Hepatocyte (in vitro differentiated cells): ENCODE results near the gene SIRPB1. TPM values are rescaled to one million over a fixed set of nuclear protein-coding genes. Genes with fewer than 3 reads are reported as not detected.
A peak's percentile ranks its signal among the peaks of the same experiment; 100 is the strongest.

ENCODE experiments used
- DNase-seq: peaks from one replicate; pipeline ENCODE4 v3.0.0-alpha.2; 2016; ENCODE audit warnings: low spot score
- H2AFZ ChIP-seq: fragments of 200-600 bp; sonication (generic); 2 replicates; pipeline ENCODE4 v1.6.0; 2016; ENCODE audit warnings: antibody characterized with exemption, mild to moderate bottlenecking
- H3K27ac ChIP-seq: fragments of 200-600 bp; sonication (generic); 2 replicates; pipeline ENCODE4 v1.5.1; 2016; ENCODE audit warnings: mild to moderate bottlenecking
- H3K27me3 ChIP-seq: fragments of 200-600 bp; sonication (generic); 2 replicates; pipeline ENCODE4 v1.6.1; 2016
- H3K36me3 ChIP-seq: fragments of 200-600 bp; sonication (generic); replicated peaks from 2 replicates; pipeline ENCODE4 v1.5.1; 2016; ENCODE audit warnings: low read depth; ENCODE audit not compliant: insufficient read depth
- H3K4me1 ChIP-seq: fragments of 200-600 bp; sonication (generic); 2 replicates; pipeline ENCODE4 v1.5.1; 2016; ENCODE audit warnings: mild to moderate bottlenecking, moderate library complexity; ENCODE audit not compliant: insufficient read depth
- H3K4me2 ChIP-seq: fragments of 200-600 bp; sonication (generic); 2 replicates; pipeline ENCODE4 v1.6.0; 2016
- H3K4me3 ChIP-seq: fragments of 200-600 bp; sonication (generic); 2 replicates; pipeline ENCODE4 v1.5.1; 2016; ENCODE audit warnings: mild to moderate bottlenecking
- H3K79me2 ChIP-seq: fragments of 200-600 bp; sonication (generic); 2 replicates; pipeline ENCODE4 v1.6.0; 2017; ENCODE audit warnings: mild to moderate bottlenecking
- H3K9me2 ChIP-seq: fragments of 200-600 bp; sonication (generic); replicated peaks from 2 replicates; pipeline ENCODE4 v1.6.0; 2017; ENCODE audit warnings: mild to moderate bottlenecking; ENCODE audit not compliant: insufficient read depth
- H3K9me3 ChIP-seq: fragments of 200-600 bp; sonication (generic); 2 replicates; pipeline ENCODE4 v1.5.1; 2016; ENCODE audit warnings: low read depth, mild to moderate bottlenecking
- H4K20me1 ChIP-seq: fragments of 200-600 bp; sonication (generic); 2 replicates; pipeline ENCODE4 v1.6.0; 2016; ENCODE audit warnings: mild to moderate bottlenecking; ENCODE audit not compliant: insufficient read depth, poor library complexity, severe bottlenecking
- EZH2 ChIP-seq: fragments of 200-600 bp; sonication (generic); IDR thresholded peaks from 2 replicates; pipeline ENCODE4 v1.6.1; 2016; ENCODE audit warnings: antibody characterized with exemption, mild to moderate bottlenecking, borderline replicate concordance
- EZH2phosphoT487 ChIP-seq: fragments of 200-600 bp; sonication (generic); IDR thresholded peaks from one replicate; pipeline ENCODE4 v1.6.1; 2018; ENCODE audit warnings: antibody characterized with exemption, mild to moderate bottlenecking, low read depth, moderate library complexity; ENCODE audit not compliant: unreplicated experiment, severe bottlenecking
- whole genome bisulfite sequencing: methylation state at CpG from one replicate; pipeline ENCODE4 v1.1.6; 2016; ENCODE audit warnings: low lambda C conversion rate; ENCODE audit errors: missing lambda C conversion rate; 5-methylcytosine and 5-hydroxymethylcytosine counted together
- polyA plus RNA-seq: library from polyadenylated mRNA; unstranded; fragments of >200 nt; fragmentation: Nextera tagmentation; extraction: Ambion mirVana; gene quantifications from 2 replicates; pipeline ENCODE4 v1.2.1, GENCODE V29; 2016
- total RNA-seq: library from RNA; depleted of rRNA; stranded (reverse); fragments of >200 nt; gene quantifications from 2 replicates; pipeline ENCODE4 v1.2.3, GENCODE V29; 2014
- TF ChIP-seq, protein P1 (sequence below): fragments of 200-600 bp; sonication (generic); IDR thresholded peaks from 2 replicates; pipeline ENCODE4 v1.5.1; 2016; ENCODE audit warnings: antibody characterized with exemption, mild to moderate bottlenecking; ENCODE audit not compliant: poor library complexity

The SIRPB1 gene
- total and polyA plus RNA-seq, 2 experiments from 2014 or later, result 0.57 to 0.97 TPM

DNA sequence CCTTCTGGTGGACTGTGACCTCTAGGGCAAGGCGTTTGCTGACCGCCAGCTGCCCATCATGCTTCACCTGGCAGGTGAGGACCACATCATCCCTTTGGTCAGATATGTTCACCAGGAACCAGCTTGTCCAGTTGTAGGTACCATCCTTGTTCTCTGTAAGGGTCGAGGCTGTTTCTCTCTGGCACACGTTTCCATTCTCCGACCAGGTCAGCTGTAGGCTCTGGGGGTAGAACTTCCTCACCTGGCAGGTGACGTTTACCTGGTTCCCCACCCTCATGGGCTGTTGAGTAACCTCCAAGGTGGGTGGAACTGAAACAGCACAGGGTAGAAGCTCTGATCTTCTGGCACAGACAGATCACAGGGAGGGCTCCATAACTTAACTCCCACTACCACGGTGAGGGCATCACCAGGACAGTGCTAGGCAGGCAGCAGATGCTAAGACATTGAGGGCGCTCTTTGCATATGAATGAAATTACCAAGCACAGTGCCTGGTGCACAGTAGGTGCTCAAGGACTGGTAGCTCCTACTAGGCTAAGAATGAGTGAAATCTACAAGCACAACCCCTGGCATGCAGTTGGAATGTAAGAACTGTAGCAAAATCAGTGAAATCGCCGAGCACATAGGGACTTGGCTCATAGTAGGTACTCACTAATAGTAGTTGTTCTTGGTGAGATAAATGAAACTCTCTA lies 15.6 kb upstream of the SIRPB1 start:
- no peak overlapping the region for H3K4me3 ChIP-seq
- no peak for TF ChIP-seq EZH2
- TF ChIP-seq, protein P1, sequence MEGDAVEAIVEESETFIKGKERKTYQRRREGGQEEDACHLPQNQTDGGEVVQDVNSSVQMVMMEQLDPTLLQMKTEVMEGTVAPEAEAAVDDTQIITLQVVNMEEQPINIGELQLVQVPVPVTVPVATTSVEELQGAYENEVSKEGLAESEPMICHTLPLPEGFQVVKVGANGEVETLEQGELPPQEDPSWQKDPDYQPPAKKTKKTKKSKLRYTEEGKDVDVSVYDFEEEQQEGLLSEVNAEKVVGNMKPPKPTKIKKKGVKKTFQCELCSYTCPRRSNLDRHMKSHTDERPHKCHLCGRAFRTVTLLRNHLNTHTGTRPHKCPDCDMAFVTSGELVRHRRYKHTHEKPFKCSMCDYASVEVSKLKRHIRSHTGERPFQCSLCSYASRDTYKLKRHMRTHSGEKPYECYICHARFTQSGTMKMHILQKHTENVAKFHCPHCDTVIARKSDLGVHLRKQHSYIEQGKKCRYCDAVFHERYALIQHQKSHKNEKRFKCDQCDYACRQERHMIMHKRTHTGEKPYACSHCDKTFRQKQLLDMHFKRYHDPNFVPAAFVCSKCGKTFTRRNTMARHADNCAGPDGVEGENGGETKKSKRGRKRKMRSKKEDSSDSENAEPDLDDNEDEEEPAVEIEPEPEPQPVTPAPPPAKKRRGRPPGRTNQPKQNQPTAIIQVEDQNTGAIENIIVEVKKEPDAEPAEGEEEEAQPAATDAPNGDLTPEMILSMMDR, result no peak
- no peak for TF ChIP-seq EZH2phosphoT487
- no peaks in the 10 kb centered on the region for H3K27me3 ChIP-seq
- no peaks in the 10 kb centered on the region for H3K9me2 ChIP-seq
- no peaks in the 10 kb centered on the region for H4K20me1 ChIP-seq
- no peaks in the 10 kb centered on the region for H3K36me3 ChIP-seq
- H3K79me2 ChIP-seq, result no peaks in the 10 kb centered on the region
- no peaks in the 10 kb centered on the region for H3K4me1 ChIP-seq
- no peak overlapping the region for H3K27ac ChIP-seq
- no peak overlapping the region for H2AFZ ChIP-seq
- H3K9me3 ChIP-seq, result no peaks in the 10 kb centered on the region
- H3K4me2 ChIP-seq, result no peak overlapping the region
- DNase-seq, result no peak
- WGBS, result 89% methylated on average over 10 of the region's 10 CpGs

DNA sequence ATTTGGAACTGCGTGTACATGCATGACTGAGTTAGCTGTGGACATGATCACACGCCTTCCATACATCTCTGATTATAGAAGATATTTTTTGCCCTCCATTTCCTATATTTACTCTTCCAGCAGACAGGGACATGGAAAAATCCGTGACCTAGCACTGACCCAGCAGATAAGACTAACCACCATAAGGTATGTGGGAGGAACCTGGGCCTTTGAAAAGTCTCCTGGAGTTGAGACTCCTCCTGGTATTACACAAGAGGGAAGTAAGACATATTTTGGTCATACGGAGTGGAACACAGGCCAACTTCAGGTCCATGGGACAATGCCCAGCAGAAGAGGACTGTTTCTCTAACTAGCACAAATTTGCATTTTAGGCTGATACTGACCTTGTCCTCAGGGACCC lies 13.7 kb upstream of the SIRPB1 start:
- Histone ChIP-seq H2AFZ (no peak overlapping the region), H3K4me1 (no peaks in the 10 kb centered on the region), H3K79me2 (no peaks in the 10 kb centered on the region), H4K20me1 (no peaks in the 10 kb centered on the region), H3K4me3 (no peak overlapping the region), H3K36me3 (no peaks in the 10 kb centered on the region), H3K4me2 (no peak overlapping the region), H3K9me3 (no peaks in the 10 kb centered on the region), H3K27me3 (no peaks in the 10 kb centered on the region), H3K27ac (no peak overlapping the region), H3K9me2 (no peaks in the 10 kb centered on the region)
- 69% methylated on average over 4 of the region's 4 CpGs for WGBS
- TF ChIP-seq EZH2 (no peak), EZH2phosphoT487 (no peak)
- TF ChIP-seq, protein P1, result no peak
- peak; percentile 32 for DNase-seq

GRCh38 chr20:1632178-1632577 lies 12.4 kb upstream of the SIRPB1 start:
- Histone ChIP-seq H3K9me2 (no peaks in the 10 kb centered on the region), H3K4me1 (no peaks in the 10 kb centered on the region), H3K9me3 (no peaks in the 10 kb centered on the region), H4K20me1 (no peaks in the 10 kb centered on the region), H3K4me3 (no peak overlapping the region), H3K27me3 (no peaks in the 10 kb centered on the region), H2AFZ (no peak overlapping the region), H3K79me2 (no peaks in the 10 kb centered on the region), H3K4me2 (no peak overlapping the region), H3K27ac (no peak overlapping the region), H3K36me3 (no peaks in the 10 kb centered on the region)
- 86% methylated on average over 4 of the region's 4 CpGs for WGBS
- no peak for DNase-seq
- no peak for TF ChIP-seq EZH2phosphoT487
- TF ChIP-seq, protein P1, result no peak
- TF ChIP-seq EZH2, result no peak
